ENCODE results near the gene OR2F1.
A peak's percentile ranks its signal among the peaks of the same experiment; 100 is the strongest.

The OR2F1 gene

GRCh38 chr7:143954544-143954943, at the start of gene OR2F1:
Gene OR2F1, plus strand, starts transcription at chr7:143954844. Its CDS starts 5,127 bp downstream, at chr7:143959971.
- DNase-seq (ENCODE audit: low spot score), result no peak

- DNase-seq (ENCODE audit: low spot score), result no peak
Measured at GRCh38 chr7:143905509-143905908, 49.1 kb upstream of the OR2F1 start.

GRCh38 chr7:143906151-143906550, 48.5 kb upstream of the OR2F1 start:
- DNase-seq (ENCODE audit: low spot score), result no peak

DNA sequence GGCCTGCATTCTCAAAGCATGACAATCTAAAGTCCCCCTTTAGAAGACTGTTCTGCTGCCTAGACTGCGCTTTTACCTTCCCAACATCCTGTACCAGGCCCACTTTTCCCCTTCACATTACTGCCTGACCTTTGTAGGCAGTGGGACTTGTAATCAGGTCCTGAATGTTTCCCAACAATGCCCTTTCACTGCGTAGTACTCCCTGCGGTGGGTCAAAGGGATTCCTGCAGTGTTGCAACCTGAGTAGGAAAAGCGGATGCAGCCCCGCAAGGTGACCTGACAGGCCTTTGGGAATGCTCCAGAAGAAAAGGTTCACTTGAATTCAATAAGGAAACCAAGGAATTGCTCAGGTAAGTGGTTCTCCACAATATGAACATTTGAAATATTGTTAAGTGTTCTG, 47.7 kb upstream of the OR2F1 start:
- no peak for DNase-seq (ENCODE audit: low spot score)

DNA sequence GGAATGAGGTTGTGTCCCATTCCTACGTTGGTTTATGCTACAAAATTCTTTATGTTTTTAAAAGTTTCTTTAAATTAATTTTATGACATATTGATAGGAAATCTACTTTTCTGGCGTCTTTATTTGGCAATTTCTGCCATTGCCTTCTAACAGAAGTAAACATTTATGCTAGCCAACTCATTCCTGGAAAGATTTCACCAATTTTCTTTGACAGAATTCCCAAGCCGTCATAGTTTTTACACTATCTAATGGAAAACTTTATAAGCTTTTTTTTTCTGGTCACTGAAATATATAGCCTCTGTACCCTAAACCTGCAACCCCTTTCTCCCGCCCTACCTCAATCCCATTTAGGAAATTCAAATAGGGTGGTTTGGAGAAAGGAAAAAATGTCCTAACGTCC, 46.5 kb upstream of the OR2F1 start:
- no peak for DNase-seq (ENCODE audit: low spot score)

DNA sequence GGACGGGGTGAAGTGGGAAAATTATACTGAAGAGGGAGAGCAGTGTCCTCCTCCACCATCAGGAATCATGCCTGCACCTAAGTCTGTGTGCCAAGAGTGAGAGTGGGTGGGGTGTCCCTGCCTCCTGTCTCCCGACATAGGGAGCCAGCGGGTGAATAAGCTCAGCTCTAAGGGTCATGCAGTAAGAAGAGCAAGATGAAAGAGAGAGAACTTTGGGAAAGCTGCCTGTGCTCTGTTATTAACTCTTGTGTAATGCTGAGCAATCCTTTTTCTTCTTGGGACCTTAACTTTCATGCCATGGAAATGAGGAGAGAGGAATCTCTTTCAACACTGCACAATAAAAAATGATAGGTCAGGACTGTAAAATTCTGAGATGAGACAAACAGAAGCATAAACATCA, 44.8 kb upstream of the OR2F1 start:
- no peak for DNase-seq (ENCODE audit: low spot score)

DNA sequence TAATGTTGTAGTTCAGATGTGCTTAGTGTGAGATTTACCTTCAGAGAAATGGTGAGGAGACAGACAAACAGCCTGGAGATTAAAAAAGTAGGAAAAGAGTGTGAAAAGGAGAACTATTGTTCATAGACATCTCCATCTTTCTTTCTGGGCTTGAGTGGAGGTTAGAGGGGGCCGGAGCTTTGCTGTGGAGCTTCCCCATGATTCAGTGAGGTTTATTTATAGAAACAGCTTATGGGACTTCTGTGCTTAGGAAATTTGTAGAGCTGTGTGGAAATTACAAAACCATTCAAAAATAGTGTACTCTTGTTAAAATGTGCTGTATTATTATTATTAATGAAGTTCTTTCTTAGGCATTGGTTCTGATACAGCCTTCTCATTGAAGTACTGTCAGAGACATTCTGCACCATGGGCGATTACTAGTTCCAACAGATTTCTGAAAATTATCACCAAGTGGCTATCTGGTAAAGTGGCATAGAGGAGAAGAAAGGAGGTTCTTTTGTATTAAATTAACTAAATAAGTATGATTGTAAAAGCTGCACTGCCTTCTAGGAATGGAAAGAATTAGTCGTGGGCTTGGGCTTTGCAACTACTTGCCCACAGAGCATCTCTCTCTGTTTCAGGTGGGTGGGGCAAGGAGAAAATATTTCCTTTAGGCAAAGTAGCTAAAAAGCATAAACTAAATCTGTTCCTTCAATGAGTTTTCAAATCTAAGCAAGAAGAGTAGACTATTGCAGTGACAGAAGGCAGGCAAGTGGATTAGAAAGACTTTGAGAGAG, 44.0 kb upstream of the OR2F1 start:
- no peak for DNase-seq (ENCODE audit: low spot score)

- DNase-seq (ENCODE audit: low spot score), result no peak
Measured at GRCh38 chr7:143913945-143914615, 40.6 kb upstream of the OR2F1 start.

DNA sequence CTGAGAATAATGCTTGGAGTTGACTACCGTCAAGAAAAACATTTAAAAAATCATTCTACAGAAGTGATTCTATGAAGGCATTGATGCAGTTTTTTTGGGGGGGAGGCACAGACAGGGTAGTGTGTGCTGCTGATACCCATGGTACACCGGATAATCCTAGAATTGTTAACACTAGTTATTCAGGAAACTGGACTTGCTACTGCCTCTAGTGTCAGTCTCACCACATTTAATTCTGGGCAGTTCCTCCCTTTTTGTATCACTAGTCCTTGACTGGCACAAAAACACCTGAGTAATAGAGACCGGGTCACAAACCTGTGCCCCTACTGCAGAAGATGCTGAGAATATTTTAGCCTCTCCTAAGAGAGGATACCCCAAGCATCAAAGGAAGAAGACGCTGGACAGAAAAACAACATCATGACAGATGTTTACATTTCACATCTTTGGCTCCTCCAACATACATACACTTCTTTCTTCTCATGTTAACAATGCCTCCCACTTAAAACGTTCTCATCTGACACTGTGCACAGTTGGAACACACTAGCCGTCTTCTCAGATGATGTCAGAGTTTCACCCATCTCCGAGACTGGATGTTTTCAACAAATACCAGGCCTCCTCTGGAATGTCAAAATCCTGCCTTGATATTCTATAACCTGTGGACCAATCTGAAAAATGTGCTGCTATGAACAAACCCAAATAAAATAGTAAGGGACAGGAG, 39.5 kb upstream of the OR2F1 start:
- DNase-seq (ENCODE audit: low spot score), result no peak

DNA sequence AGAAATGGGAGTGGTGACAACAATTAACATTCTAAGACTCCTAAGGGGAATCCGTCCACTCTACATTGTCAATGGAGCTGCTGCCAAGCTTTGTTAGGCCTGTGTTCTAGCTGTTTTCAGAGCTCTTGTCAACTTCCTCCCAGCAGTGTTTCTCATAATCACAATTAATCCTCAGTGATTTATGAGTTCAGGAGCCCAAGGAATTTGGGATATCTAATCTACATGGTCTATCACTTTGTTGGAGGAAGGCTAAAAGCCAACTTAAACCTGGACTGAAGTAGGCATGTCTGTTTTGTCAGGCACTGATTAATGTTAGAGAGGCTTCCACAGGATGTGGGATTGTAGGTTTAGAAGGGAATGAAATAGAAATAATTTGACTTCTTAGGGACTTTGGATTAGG, 29.8 kb upstream of the OR2F1 start:
- no peak for DNase-seq (ENCODE audit: low spot score)

- peak; percentile 68 for DNase-seq (ENCODE audit: low spot score)
Measured at GRCh38 chr7:143929224-143929920, 25.3 kb upstream of the OR2F1 start.

DNA sequence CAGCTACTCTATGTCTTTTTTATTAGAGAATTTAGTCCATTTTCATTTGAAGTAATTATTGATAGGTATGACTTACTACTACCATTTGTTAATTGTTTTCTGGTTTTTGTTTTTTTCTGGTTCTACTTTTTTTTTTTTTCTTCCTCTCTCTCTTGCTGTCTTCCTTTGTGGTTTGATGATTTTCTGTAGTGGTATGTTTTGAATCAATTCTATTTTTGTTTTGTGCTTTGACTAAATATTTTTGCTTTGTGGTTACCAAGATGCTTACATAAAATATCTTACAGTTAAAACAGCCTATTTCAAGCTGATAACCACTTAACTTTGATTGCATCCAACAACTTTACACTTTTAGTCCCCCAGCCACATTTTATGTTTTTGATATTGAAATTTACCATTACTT, 22.9 kb upstream of the OR2F1 start:
- no peak for DNase-seq (ENCODE audit: low spot score)

DNA sequence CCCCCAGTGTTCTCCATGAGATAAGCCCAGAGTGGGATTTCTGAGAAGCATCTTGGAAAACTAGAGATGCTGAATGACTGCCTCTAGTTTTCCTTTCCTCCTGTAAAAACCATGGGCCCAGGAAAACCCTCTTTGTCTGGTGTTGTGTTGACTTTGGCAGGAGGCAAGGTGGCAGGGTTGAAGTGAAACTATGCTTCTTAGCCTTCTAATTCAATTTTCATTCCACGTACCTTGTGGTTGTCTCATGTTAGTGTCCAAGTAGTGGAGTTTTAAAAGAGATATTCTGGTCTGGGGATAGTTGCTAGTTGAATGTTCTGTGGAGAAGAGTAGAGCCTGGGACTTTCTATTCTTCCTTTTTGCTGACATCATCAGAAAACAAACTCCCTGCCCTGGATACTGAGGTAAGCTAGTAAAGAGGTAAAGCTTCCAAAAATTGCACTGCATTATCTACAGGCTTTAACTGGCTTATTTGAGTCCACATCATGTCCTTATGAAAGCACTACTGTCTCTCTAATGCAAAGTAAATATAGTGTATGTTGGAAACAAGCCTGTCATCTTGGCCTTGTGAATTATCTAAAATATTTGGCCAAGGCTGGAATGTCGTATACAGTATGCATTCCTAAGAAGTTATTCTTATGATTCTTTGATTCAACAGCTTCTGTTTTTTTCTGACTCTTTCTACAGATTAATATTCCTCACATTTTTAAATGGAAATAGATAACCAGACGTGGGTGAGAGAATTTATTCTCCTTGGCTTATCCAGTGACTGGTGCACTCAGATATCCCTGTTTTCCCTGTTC, 19.9 kb upstream of the OR2F1 start, which contains the start of gene OR2F2:
Gene OR2F2, plus strand, starts transcription at position 708 of the 800 bp plus-strand sequence. Its CDS starts 0 bp downstream, at position 708.
- no peak for DNase-seq (ENCODE audit: low spot score)

DNA sequence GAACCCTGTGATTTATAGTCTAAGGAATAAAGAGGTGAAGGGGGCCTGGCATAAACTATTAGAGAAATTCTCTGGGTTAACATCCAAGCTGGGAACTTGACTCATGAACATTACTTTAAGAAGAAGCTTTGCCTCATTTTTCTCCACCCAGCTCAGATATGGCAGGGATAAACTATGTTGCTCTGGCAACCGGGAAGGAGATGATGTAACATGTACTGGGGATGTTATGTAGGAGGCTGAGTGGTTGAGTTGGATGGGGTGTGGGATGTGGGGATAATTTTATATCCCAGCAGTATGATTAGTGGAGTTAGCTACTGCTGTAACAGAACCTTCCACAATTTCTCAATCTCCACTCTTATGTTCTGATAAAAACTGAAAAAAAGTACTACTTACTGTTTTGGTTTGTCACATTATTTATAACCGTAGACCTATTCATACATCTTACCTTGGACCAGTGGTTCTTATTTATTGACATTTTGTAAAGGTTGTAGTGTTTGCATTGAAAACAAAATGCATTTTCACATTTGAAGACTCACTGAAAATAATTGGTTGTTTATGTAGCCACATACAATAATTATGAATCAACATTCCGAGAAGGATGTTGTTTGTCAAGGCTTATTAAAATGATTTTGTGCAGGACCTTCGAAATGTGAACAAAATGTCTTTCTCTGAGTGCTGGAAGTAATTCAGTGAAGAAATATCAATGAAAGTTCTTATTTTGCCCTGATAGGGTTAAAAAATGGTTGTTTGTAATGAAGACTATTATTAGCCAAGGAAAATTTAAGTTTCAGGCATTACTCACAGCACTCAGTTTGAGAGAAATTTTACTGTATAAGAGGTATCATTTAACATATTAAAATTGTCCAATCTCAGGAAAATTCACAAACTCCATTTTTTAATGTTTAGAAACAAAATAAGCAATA, 18.3 kb upstream of the OR2F1 start:
- DNase-seq (ENCODE audit: low spot score), result peak; percentile 63

DNA sequence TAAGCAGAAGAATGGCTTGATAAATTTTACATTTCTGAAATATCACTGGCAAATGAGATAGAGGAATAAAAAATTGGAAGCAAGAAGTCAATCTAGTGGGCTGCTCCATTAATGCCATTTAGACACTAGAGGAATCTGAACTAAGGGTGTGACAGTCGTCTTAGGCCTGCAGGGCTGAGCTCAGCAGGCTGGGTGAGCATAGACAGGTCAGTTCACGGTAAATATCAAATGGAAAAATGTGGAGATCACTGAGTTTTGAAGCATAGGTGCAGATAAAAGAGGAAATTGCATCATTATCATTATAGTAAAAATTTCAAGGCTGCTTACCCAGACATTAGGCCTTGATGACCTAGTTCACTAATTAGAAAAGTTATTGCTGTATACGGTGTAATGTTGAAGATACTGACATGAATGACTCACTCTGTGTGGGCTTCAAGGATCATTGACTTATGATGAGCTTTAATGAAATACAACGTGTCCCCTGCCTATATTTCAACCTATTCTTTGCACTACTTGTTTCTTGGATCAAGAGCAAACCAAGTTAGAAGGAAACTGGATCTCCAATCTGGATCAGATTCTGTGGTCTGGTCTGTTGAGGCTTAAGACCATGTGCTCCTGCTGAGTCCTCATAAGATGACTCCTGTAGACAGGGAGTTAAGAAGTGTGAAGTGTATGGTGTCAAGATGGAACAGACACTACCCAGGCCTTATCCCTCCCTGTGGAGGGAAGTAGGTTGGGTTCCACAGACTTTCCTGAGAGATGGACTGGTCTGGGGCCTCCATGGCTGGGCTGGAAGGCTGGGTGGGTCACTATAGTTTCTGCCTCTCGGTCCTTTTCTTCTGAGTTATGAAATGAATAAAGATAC, 16.0 kb upstream of the OR2F1 start:
- no peak for DNase-seq (ENCODE audit: low spot score)

GRCh38 chr7:143945423-143945822, 9.2 kb upstream of the OR2F1 start:
- DNase-seq (ENCODE audit: low spot score), result no peak

GRCh38 chr7:143947111-143947510, 7.5 kb upstream of the OR2F1 start:
- no peak for DNase-seq (ENCODE audit: low spot score)

GRCh38 chr7:143948733-143949132, 5.9 kb upstream of the OR2F1 start:
- DNase-seq (ENCODE audit: low spot score), result no peak

- no peak for DNase-seq (ENCODE audit: low spot score)
Measured at GRCh38 chr7:143953421-143953820, 1.2 kb upstream of the OR2F1 start.

Measured in Ammon's horn (tissue), 1 donor.